Measurements from ENCODE around the gene NAT14.

DNA sequence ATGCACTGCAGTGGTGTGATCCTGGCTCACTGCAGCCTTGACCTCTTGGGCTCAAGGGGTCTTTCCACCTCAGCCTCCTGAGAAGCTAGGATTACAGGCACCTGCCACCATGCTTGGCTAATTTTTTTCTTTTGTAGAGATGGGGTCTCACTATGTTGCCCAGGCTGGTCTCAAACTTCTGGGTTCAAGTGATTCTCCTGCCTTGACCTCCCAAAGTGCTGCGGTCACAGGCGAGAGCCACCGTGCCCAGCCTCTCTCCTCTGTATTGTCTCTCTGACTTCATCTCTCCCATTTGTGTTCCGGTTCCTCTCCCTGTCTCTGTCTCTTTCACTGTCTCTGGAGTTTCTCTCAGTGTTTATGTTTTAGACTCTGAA lies 18.8 kb upstream of the NAT14 start:
- TF ChIP-seq, protein P1, sequence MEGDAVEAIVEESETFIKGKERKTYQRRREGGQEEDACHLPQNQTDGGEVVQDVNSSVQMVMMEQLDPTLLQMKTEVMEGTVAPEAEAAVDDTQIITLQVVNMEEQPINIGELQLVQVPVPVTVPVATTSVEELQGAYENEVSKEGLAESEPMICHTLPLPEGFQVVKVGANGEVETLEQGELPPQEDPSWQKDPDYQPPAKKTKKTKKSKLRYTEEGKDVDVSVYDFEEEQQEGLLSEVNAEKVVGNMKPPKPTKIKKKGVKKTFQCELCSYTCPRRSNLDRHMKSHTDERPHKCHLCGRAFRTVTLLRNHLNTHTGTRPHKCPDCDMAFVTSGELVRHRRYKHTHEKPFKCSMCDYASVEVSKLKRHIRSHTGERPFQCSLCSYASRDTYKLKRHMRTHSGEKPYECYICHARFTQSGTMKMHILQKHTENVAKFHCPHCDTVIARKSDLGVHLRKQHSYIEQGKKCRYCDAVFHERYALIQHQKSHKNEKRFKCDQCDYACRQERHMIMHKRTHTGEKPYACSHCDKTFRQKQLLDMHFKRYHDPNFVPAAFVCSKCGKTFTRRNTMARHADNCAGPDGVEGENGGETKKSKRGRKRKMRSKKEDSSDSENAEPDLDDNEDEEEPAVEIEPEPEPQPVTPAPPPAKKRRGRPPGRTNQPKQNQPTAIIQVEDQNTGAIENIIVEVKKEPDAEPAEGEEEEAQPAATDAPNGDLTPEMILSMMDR (conservative IDR thresholded peaks at IDR 0.05): no peak
- no peak for TF ChIP-seq ZFX (IDR thresholded peaks at IDR 0.05)
